Neural cell (in vitro differentiated cells): ENCODE data around the gene JPT2. TPM values are rescaled to one million over a fixed set of nuclear protein-coding genes. Genes with fewer than 3 reads are reported as not detected.

ENCODE experiments used
- H2AFZ ChIP-seq: fragments of 200-600, 300-800 bp; sonication (generic), shearing (Covaris generic); 2 replicates; pipeline ENCODE4 v1.6.0; 2014; ENCODE audit warnings: low read depth, mild to moderate bottlenecking, antibody characterized with exemption, low read length, moderate library complexity
- H3F3A ChIP-seq: fragments of 200-600 bp; shearing (Covaris generic); 2 replicates; pipeline ENCODE4 v1.6.1; 2016; ENCODE audit warnings: mild to moderate bottlenecking, moderate library complexity, mixed read lengths, antibody characterized with exemption, low read length; ENCODE audit not compliant: insufficient read depth, poor library complexity, severe bottlenecking
- H3K27ac ChIP-seq: fragments of 200-600, 300-800 bp; sonication (generic), shearing (Covaris generic); 2 replicates; pipeline ENCODE4 v1.5.1; 2014; ENCODE audit warnings: mild to moderate bottlenecking, low read length, moderate library complexity
- H3K27me3 ChIP-seq: fragments of 300-800, 200-600 bp; sonication (generic), shearing (Covaris generic); 2 replicates; pipeline ENCODE4 v1.6.0; 2014; ENCODE audit warnings: mild to moderate bottlenecking, low read depth, low read length, moderate library complexity; ENCODE audit not compliant: insufficient read depth
- H3K36me3 ChIP-seq: fragments of 300-800, 200-600 bp; sonication (generic), shearing (Covaris generic); 2 replicates; pipeline ENCODE4 v1.5.1; 2014; ENCODE audit warnings: mild to moderate bottlenecking, antibody characterized with exemption, low read length, moderate library complexity; ENCODE audit not compliant: insufficient read depth
- H3K4me2 ChIP-seq: fragments of 300-800, 200-600 bp; sonication (generic), shearing (Covaris generic); 2 replicates; pipeline ENCODE4 v1.6.0; 2014; ENCODE audit warnings: mild to moderate bottlenecking, low read length
- H3K4me3 ChIP-seq: fragments of 300-800, 200-600 bp; sonication (generic), shearing (Covaris generic); 2 replicates; pipeline ENCODE4 v1.5.1; 2014; ENCODE audit warnings: mild to moderate bottlenecking, low read length, moderate library complexity
- H3K79me2 ChIP-seq: fragments of 200-600 bp; shearing (Covaris generic); replicated peaks from 2 replicates; pipeline ENCODE4 v1.6.0; 2014; ENCODE audit warnings: mild to moderate bottlenecking, low read length, moderate library complexity; ENCODE audit not compliant: insufficient read depth
- H3K9ac ChIP-seq: fragments of 300-800, 200-600 bp; sonication (generic), shearing (Covaris generic); 2 replicates; pipeline ENCODE4 v1.6.1; 2016; ENCODE audit warnings: mild to moderate bottlenecking, low read length, mixed read lengths
- H3K9me2 ChIP-seq: fragments of 200-600 bp; shearing (Covaris generic); 2 replicates; pipeline ENCODE4 v1.6.1; 2016; ENCODE audit warnings: mild to moderate bottlenecking, low read length, mixed read lengths; ENCODE audit not compliant: insufficient read depth
- H3K9me3 ChIP-seq: fragments of 200-600, 300-800 bp; sonication (generic), shearing (Covaris generic); 2 replicates; pipeline ENCODE4 v1.6.1; 2016; ENCODE audit warnings: mild to moderate bottlenecking, mixed run types, low read length, moderate library complexity, mixed read lengths
- H4K20me1 ChIP-seq: fragments of 200-600 bp; shearing (Covaris generic); 2 replicates; pipeline ENCODE4 v1.6.1; 2016; ENCODE audit warnings: mild to moderate bottlenecking, mixed run types; ENCODE audit not compliant: insufficient read depth
- EP300 ChIP-seq: fragments of 450-650 bp; conservative IDR thresholded peaks from 2 replicates; pipeline ENCODE4 v1.6.1; 2014; ENCODE audit warnings: antibody characterized with exemption, mild to moderate bottlenecking, moderate library complexity; ENCODE audit not compliant: poor library complexity, severe bottlenecking
- EZH2 ChIP-seq: fragments of 200-600, 300-800 bp; shearing (Covaris generic), sonication (generic); IDR thresholded peaks from 2 replicates; pipeline ENCODE4 v1.6.1; 2014; ENCODE audit warnings: antibody characterized with exemption, low read length, borderline replicate concordance, mild to moderate bottlenecking; ENCODE audit not compliant: insufficient read depth, poor library complexity, severe bottlenecking
- MXI1 ChIP-seq: fragments of 450-650 bp; conservative IDR thresholded peaks from 2 replicates; pipeline ENCODE4 v1.6.1; 2014; ENCODE audit warnings: antibody characterized with exemption, mild to moderate bottlenecking; ENCODE audit not compliant: poor library complexity, severe bottlenecking
- POLR2AphosphoS5 ChIP-seq: IDR thresholded peaks from 2 replicates; pipeline ENCODE4 v1.6.1; 2012
- RAD21 ChIP-seq: fragments of 450-650 bp; conservative IDR thresholded peaks from 2 replicates; pipeline ENCODE4 v1.6.1; 2014; ENCODE audit warnings: antibody characterized with exemption, mild to moderate bottlenecking, moderate library complexity
- SMC3 ChIP-seq: fragments of 450-650 bp; conservative IDR thresholded peaks from 2 replicates; pipeline ENCODE4 v1.6.1; 2014; ENCODE audit warnings: antibody characterized with exemption, mild to moderate bottlenecking, moderate library complexity; ENCODE audit not compliant: poor library complexity
- TAF1 ChIP-seq: IDR thresholded peaks from 2 replicates; pipeline ENCODE4 v1.6.1; 2012; ENCODE audit warnings: low read depth
- polyA plus RNA-seq: library from polyadenylated mRNA; depleted of rRNA; stranded (reverse); fragments of >200 nt; gene quantifications from 2 replicates; pipeline ENCODE4 v1.2.3, GENCODE V29; 2014
- TF ChIP-seq, protein P1 (sequence below): fragments of 450-650 bp; IDR thresholded peaks from 2 replicates; pipeline ENCODE4 v1.5.1; 2014; ENCODE audit warnings: antibody characterized with exemption, mild to moderate bottlenecking, moderate library complexity; ENCODE audit not compliant: poor library complexity, severe bottlenecking
- TF ChIP-seq, protein P2 (sequence below): IDR thresholded peaks from 2 replicates; pipeline ENCODE4 v1.6.1; 2012; ENCODE audit warnings: borderline replicate concordance

JPT2 gene
- polyA plus RNA-seq, 1 donor from 2014 or later = 61.4 TPM

DNA sequence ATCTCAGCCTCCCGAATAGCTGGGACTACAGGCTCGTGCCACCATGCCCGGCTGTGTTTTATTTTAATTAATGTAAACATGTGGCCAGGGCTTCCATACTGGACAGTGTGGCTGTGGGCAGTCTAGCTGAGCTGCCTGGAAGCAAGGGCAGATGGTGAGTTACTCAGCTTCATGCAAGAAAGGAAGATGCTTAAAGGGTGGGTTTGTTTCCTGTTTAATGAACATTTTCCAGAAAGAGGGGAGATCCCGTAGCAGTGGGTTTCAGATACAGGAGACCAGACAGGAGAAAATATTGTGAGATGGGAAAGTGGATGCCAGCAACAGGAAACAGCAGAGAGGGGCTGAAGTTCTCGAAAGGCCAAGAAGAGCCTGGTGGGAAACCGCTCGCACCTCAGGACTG, 35.3 kb downstream of the JPT2 start:
- Histone ChIP-seq H4K20me1 (no peaks in the 10 kb centered on the region), H3K27me3 (no peaks in the 10 kb centered on the region), H3K36me3 (no peaks in the 10 kb centered on the region), H3K9me3 (no peaks in the 10 kb centered on the region), H3K4me3 (no peak overlapping the region), H3K4me2 (no peak overlapping the region), H3K27ac (no peak overlapping the region), H3K79me2 (peaks cover 60% of the 10 kb centered on the region), H3K9me2 (no peaks in the 10 kb centered on the region), H3F3A (no peaks in the 10 kb centered on the region), H2AFZ (no peak overlapping the region), H3K9ac (no peak overlapping the region)
- TF ChIP-seq EZH2 (no peak), RAD21 (no peak), SMC3 (no peak), MXI1 (no peak), EP300 (no peak), TAF1 (no peak), POLR2AphosphoS5 (no peak)
- TF ChIP-seq, protein P1, sequence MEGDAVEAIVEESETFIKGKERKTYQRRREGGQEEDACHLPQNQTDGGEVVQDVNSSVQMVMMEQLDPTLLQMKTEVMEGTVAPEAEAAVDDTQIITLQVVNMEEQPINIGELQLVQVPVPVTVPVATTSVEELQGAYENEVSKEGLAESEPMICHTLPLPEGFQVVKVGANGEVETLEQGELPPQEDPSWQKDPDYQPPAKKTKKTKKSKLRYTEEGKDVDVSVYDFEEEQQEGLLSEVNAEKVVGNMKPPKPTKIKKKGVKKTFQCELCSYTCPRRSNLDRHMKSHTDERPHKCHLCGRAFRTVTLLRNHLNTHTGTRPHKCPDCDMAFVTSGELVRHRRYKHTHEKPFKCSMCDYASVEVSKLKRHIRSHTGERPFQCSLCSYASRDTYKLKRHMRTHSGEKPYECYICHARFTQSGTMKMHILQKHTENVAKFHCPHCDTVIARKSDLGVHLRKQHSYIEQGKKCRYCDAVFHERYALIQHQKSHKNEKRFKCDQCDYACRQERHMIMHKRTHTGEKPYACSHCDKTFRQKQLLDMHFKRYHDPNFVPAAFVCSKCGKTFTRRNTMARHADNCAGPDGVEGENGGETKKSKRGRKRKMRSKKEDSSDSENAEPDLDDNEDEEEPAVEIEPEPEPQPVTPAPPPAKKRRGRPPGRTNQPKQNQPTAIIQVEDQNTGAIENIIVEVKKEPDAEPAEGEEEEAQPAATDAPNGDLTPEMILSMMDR = no peak
- TF ChIP-seq, protein P2, sequence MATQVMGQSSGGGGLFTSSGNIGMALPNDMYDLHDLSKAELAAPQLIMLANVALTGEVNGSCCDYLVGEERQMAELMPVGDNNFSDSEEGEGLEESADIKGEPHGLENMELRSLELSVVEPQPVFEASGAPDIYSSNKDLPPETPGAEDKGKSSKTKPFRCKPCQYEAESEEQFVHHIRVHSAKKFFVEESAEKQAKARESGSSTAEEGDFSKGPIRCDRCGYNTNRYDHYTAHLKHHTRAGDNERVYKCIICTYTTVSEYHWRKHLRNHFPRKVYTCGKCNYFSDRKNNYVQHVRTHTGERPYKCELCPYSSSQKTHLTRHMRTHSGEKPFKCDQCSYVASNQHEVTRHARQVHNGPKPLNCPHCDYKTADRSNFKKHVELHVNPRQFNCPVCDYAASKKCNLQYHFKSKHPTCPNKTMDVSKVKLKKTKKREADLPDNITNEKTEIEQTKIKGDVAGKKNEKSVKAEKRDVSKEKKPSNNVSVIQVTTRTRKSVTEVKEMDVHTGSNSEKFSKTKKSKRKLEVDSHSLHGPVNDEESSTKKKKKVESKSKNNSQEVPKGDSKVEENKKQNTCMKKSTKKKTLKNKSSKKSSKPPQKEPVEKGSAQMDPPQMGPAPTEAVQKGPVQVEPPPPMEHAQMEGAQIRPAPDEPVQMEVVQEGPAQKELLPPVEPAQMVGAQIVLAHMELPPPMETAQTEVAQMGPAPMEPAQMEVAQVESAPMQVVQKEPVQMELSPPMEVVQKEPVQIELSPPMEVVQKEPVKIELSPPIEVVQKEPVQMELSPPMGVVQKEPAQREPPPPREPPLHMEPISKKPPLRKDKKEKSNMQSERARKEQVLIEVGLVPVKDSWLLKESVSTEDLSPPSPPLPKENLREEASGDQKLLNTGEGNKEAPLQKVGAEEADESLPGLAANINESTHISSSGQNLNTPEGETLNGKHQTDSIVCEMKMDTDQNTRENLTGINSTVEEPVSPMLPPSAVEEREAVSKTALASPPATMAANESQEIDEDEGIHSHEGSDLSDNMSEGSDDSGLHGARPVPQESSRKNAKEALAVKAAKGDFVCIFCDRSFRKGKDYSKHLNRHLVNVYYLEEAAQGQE = no peak

DNA sequence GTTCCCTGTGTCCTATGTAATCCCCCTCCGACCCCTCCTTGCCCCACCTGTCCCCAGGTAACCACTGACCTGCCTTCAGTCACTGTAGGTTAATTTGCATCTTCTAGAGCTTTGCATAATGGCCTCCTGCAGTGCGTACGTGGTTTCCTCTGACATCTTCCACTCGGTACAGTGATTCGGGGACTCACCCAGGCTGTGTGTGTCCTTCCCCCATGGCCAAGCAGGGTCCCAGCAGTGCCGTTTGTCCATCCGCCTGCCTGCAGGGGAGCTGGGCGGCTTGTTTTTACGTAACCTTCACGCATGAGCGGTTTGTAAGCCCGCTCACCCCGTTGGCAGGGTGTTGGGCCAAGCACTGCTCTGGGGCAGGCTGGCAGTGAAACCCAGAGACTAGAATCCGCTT, 35.9 kb downstream of the JPT2 start:
- Histone ChIP-seq H3K36me3 (no peaks in the 10 kb centered on the region), H3K4me3 (no peak overlapping the region), H3K27me3 (no peaks in the 10 kb centered on the region), H2AFZ (no peak overlapping the region), H3K27ac (no peak overlapping the region), H3K9me3 (no peaks in the 10 kb centered on the region), H3K4me2 (no peak overlapping the region), H3K79me2 (peaks cover 54% of the 10 kb centered on the region), H4K20me1 (no peaks in the 10 kb centered on the region), H3K9ac (no peak overlapping the region), H3F3A (no peaks in the 10 kb centered on the region), H3K9me2 (no peaks in the 10 kb centered on the region)
- TF ChIP-seq EP300 (no peak), SMC3 (no peak), TAF1 (no peak), POLR2AphosphoS5 (no peak), RAD21 (no peak), MXI1 (no peak), EZH2 (no peak)
- TF ChIP-seq, protein P2 = no peak
- TF ChIP-seq, protein P1 = no peak
